Hindlimb muscle (tissue), 1 donor: ENCODE measurements around the gene TMEM156. TPM values are rescaled to one million over a fixed set of nuclear protein-coding genes. Genes with fewer than 3 reads are reported as not detected.
"Not testable (repeated sequence)": the region's sequence is repeated elsewhere in the genome, so short reads cannot be mapped to it uniquely, and the experiment has no call there.

Experiments used
- DNase-seq: peaks from one replicate; pipeline ENCODE4 v3.0.0-alpha.2; 2013
- polyA plus RNA-seq: library from polyadenylated mRNA; unstranded; fragments of 120-200 nt; gene quantifications from one replicate; pipeline ENCODE4 v1.2.1, GENCODE V29; 2013; ENCODE audit not compliant: insufficient read length

TMEM156 gene
- polyA plus RNA-seq, 1 donor = 0.13 TPM

GRCh38 chr4:39043058-39043860 is 11.1 kb upstream of the TMEM156 start:
- no peak for DNase-seq

- no peak for DNase-seq
These were observed 10.2 kb upstream of the TMEM156 start for GRCh38 chr4:39042366-39042765.

GRCh38 chr4:39039108-39039507 is 6.9 kb upstream of the TMEM156 start:
- DNase-seq = no peak

GRCh38 chr4:39037941-39038340 is 5.7 kb upstream of the TMEM156 start:
- no peak for DNase-seq

GRCh38 chr4:39037491-39037825 is 5.2 kb upstream of the TMEM156 start:
- DNase-seq = no peak

- DNase-seq = no peak
These were observed 4.0 kb upstream of the TMEM156 start for GRCh38 chr4:39036172-39036571.

GRCh38 chr4:39031590-39032020 is 604 bp downstream of the TMEM156 start:
- not testable (repeated sequence) for DNase-seq

- no peak for DNase-seq
These were observed 1.5 kb downstream of the TMEM156 start for GRCh38 chr4:39030725-39031124.

GRCh38 chr4:39029752-39030694 is 2.2 kb downstream of the TMEM156 start:
- no peak for DNase-seq

- no peak for DNase-seq
These were observed 6.1 kb downstream of the TMEM156 start for GRCh38 chr4:39026096-39026495.

GRCh38 chr4:39025552-39026085 is 6.6 kb downstream of the TMEM156 start:
- no peak for DNase-seq

GRCh38 chr4:39024311-39024865 is 7.8 kb downstream of the TMEM156 start:
- DNase-seq = no peak

GRCh38 chr4:39023059-39023458 is 9.2 kb downstream of the TMEM156 start:
- no peak for DNase-seq

GRCh38 chr4:39022241-39022640 is 10.0 kb downstream of the TMEM156 start:
- no peak for DNase-seq

GRCh38 chr4:39021631-39022030 is 10.6 kb downstream of the TMEM156 start:
- no peak for DNase-seq

- DNase-seq = no peak
These were observed 12.1 kb downstream of the TMEM156 start for GRCh38 chr4:39020130-39020529.

GRCh38 chr4:39014028-39014427 is 18.2 kb downstream of the TMEM156 start:
- no peak for DNase-seq

GRCh38 chr4:39004758-39005157 is 27.5 kb downstream of the TMEM156 start:
- DNase-seq = no peak

GRCh38 chr4:39002058-39002457 is 30.2 kb downstream of the TMEM156 start:
- DNase-seq = not testable (repeated sequence)

GRCh38 chr4:38995660-38996005 is 36.6 kb downstream of the TMEM156 start:
- no peak for DNase-seq

GRCh38 chr4:38994135-38994534 is 38.1 kb downstream of the TMEM156 start:
- DNase-seq = no peak

- DNase-seq = no peak
These were observed 38.5 kb downstream of the TMEM156 start for GRCh38 chr4:38993683-38994082.

- DNase-seq = no peak
These were observed 42.0 kb downstream of the TMEM156 start for GRCh38 chr4:38990241-38990640.
